ENCODE data around the gene ZNF771.

GRCh38 chr16:30372725-30373124, 34.7 kb upstream of the ZNF771 start:
- no peak for TF ChIP-seq CTCF (IDR thresholded peaks at IDR 0.05)
- TF ChIP-seq POLR2AphosphoS5 (IDR thresholded peaks at IDR 0.05) = no peak
- no peak for TF ChIP-seq POLR2A (IDR thresholded peaks at IDR 0.05)

Measured in prostate gland (tissue), 2 donors.